ACC112 (cell line): ENCODE results near the gene CENPM.
A peak's percentile ranks its signal among the peaks of the same experiment; 100 is the strongest.

Source experiments
- H2AFZ ChIP-seq: fragments of 200-600 bp; sonication (generic); one replicate; pipeline ENCODE4 v1.6.0; 2017; ENCODE audit warnings: antibody characterized with exemption, low read length; ENCODE audit not compliant: unreplicated experiment
- H3K27ac ChIP-seq: fragments of 200-600 bp; sonication (generic); 2 replicates; pipeline ENCODE4 v1.5.1; 2014; ENCODE audit warnings: low read depth, mild to moderate bottlenecking, antibody characterized with exemption, low read length, moderate library complexity
- H3K27me3 ChIP-seq: fragments of 200-600 bp; sonication (generic); 2 replicates; pipeline ENCODE4 v1.6.1; 2014; ENCODE audit warnings: mild to moderate bottlenecking, antibody characterized with exemption, low read length, moderate library complexity, mixed read lengths; ENCODE audit not compliant: insufficient read depth
- H3K36me3 ChIP-seq: fragments of 200-600 bp; sonication (generic); 2 replicates; pipeline ENCODE4 v1.6.1; 2016; ENCODE audit warnings: mild to moderate bottlenecking, antibody characterized with exemption, low read length, moderate library complexity, mixed read lengths; ENCODE audit not compliant: insufficient read depth
- H3K4me1 ChIP-seq: fragments of 200-600 bp; sonication (generic); one replicate; pipeline ENCODE4 v1.6.1; 2016; ENCODE audit warnings: low read length, mixed read lengths; ENCODE audit not compliant: insufficient read depth, unreplicated experiment, control insufficient read depth
- H3K4me3 ChIP-seq: fragments of 200-600 bp; sonication (generic); 2 replicates; pipeline ENCODE4 v1.5.1; 2014; ENCODE audit warnings: mild to moderate bottlenecking, low read depth, low read length
- H3K79me2 ChIP-seq: fragments of 200-600 bp; sonication (generic); one replicate; pipeline ENCODE4 v1.6.0; 2016; ENCODE audit warnings: low read length; ENCODE audit not compliant: control insufficient read depth, unreplicated experiment, insufficient read depth

The CENPM gene

DNA sequence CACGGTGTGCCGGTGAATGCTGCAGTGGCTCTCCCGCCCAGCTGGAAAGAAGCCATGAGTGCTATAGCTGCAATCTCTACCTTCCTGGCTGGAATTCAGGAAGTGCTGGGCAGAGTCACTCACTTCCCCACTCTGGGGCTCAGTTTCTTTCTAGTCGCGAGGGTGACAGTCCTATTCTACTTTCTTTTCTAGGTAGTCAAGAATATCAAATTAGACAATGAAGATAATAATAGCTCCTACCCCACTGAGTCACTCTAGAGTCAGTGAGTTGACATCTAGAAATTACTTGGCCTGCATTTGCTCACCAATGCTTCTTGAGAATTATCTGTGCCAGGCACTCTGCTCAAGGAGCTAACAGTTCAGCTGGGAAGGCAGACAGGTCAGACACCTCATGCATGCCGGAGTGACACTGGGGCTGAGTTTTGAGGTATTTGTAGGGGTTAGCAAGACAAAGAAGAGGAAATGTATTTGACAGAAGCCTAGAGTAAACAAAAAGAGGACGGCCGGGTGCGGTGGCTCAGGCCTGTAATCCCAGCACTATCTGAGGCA, 3.2 kb downstream of the CENPM start:
- H3K27ac ChIP-seq = no peak overlapping the region
- H2AFZ ChIP-seq = no peak overlapping the region
- 0 out of 2 replicates have a peak, but pooled peaks cover 3% of the 10 kb centered on the region for H3K36me3 ChIP-seq

DNA sequence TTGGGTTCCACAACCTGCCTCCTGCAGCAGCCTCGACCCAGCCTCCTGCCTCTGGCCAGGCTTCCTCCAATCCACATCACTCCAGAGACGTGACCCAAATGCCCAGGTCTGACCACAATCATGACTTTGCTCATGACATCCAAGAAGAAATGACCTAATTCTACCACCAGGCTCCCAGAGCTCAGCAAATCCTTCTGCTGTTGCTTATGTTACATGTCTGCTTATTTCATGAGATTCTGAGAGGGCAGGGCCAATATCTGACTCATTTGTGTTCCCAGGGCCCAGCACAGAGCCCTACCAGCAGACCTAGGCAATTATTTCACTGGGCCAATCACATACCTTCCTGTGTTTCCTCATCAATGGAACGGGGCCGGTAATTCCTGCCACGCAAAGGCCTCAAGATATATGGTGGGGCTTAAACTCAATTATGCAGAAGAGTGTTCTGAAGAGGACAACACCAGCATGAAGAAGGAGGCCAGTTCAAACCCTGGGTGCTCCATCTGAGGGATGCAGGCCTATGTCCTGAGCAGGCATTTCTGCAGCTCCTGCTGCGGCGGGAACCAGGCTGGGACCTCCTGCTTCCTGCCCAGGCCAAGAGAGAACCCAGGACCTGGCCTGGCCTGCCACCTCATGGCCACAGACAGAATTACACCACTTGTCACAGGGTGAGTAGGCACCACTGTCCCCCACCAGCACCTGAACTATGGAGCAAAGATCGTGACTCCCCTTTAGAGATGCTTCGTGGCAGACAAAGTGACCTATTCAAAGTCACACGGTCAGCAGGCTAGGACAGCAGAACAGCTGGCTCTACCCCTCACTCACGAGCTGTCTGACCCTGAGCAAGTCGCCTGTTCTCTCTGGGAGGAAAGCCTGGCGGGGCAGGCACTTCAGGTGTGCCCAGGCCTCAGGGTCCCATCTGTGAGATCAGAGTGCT, 5.9 kb downstream of the CENPM start:
- Histone ChIP-seq H3K4me1 (peaks cover 18% of the 10 kb centered on the region), H3K27ac (peak overlapping the region; percentile 72), H2AFZ (no peak overlapping the region), H3K27me3 (no peaks in the 10 kb centered on the region), H3K79me2 (peaks cover 5% of the 10 kb centered on the region), H3K4me3 (no peak overlapping the region), H3K36me3 (0 out of 2 replicates have a peak, but pooled peaks cover 3% of the 10 kb centered on the region)

More for the DNA sequence above, 3.2 kb downstream of the CENPM start:
- peaks cover 5% of the 10 kb centered on the region for H3K79me2 ChIP-seq
- H3K4me1 ChIP-seq = peaks cover 18% of the 10 kb centered on the region
- H3K27me3 ChIP-seq = no peaks in the 10 kb centered on the region
- H3K4me3 ChIP-seq = no peak overlapping the region

- Histone ChIP-seq H3K27me3 (no peaks in the 10 kb centered on the region), H2AFZ (no peak overlapping the region), H3K79me2 (no peaks in the 10 kb centered on the region), H3K27ac (peak overlapping the region; percentile 60), H3K4me3 (no peak overlapping the region), H3K36me3 (0 out of 2 replicates have a peak, but pooled peaks cover 3% of the 10 kb centered on the region), H3K4me1 (peaks cover 18% of the 10 kb centered on the region)
Measured at GRCh38 chr22:41939981-41940831, 6.7 kb downstream of the CENPM start.

DNA sequence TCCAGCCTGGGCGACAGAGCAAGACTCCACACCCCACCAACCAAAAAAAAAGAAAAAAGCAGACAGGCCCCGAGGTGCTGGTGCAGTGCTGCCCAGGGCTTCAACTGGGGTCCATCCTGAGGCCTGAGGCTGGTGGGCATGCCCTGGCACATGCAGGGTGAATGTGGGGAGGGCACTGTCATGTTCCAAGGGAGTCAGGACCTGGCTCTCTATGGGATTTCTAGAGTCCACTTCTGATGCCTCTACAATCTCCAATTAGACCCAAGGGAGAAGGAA, 10.1 kb downstream of the CENPM start:
- Histone ChIP-seq H3K36me3 (0 out of 2 replicates have a peak, but pooled peaks cover 1% of the 10 kb centered on the region), H2AFZ (no peak overlapping the region), H3K27me3 (no peaks in the 10 kb centered on the region), H3K4me1 (peaks cover 12% of the 10 kb centered on the region), H3K27ac (no peak overlapping the region), H3K4me3 (no peak overlapping the region), H3K79me2 (no peaks in the 10 kb centered on the region)

- Histone ChIP-seq H2AFZ (no peak overlapping the region), H3K4me3 (no peak overlapping the region), H3K27me3 (no peaks in the 10 kb centered on the region), H3K79me2 (no peaks in the 10 kb centered on the region), H3K27ac (no peak overlapping the region), H3K4me1 (peaks cover 6% of the 10 kb centered on the region), H3K36me3 (no peaks in the 10 kb centered on the region)
Measured at GRCh38 chr22:41935509-41935908, 11.4 kb downstream of the CENPM start.

DNA sequence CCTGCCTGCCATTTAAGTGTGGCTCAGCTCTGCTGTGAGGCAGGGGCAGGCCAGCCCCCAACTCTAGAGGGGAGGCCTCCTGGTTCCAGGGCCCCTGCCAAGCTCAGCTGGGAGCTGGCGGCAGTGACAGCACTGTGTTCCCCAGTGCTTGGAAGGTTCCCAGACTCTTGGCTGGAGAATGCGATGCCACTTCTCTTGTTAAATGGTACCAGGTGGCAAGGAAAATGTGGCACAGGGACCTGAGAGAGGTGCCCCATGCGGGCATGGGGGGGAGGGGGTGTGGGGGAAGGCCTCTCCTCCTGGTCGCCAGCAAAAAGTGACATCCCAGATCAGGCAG, 12.0 kb downstream of the CENPM start:
- Histone ChIP-seq H3K27ac (no peak overlapping the region), H3K36me3 (no peaks in the 10 kb centered on the region), H3K4me3 (no peak overlapping the region), H3K27me3 (no peaks in the 10 kb centered on the region), H2AFZ (no peak overlapping the region), H3K79me2 (no peaks in the 10 kb centered on the region), H3K4me1 (peaks cover under 1% of the 10 kb centered on the region)

GRCh38 chr22:41934284-41935014, 12.5 kb downstream of the CENPM start:
- Histone ChIP-seq H3K4me3 (no peak overlapping the region), H3K4me1 (no peaks in the 10 kb centered on the region), H2AFZ (no peak overlapping the region), H3K27ac (no peak overlapping the region), H3K79me2 (no peaks in the 10 kb centered on the region), H3K27me3 (no peaks in the 10 kb centered on the region), H3K36me3 (no peaks in the 10 kb centered on the region)

GRCh38 chr22:41933411-41934177, 13.4 kb downstream of the CENPM start:
- no peak overlapping the region for H3K4me3 ChIP-seq
- H3K36me3 ChIP-seq = no peaks in the 10 kb centered on the region
- H3K27me3 ChIP-seq = no peaks in the 10 kb centered on the region
- H3K27ac ChIP-seq = no peak overlapping the region
- no peaks in the 10 kb centered on the region for H3K79me2 ChIP-seq
- H3K4me1 ChIP-seq = no peaks in the 10 kb centered on the region
- no peak overlapping the region for H2AFZ ChIP-seq

GRCh38 chr22:41932353-41932752, 14.6 kb downstream of the CENPM start:
- no peaks in the 10 kb centered on the region for H3K79me2 ChIP-seq
- no peaks in the 10 kb centered on the region for H3K4me1 ChIP-seq
- H2AFZ ChIP-seq = no peak overlapping the region
- no peaks in the 10 kb centered on the region for H3K27me3 ChIP-seq
- no peak overlapping the region for H3K27ac ChIP-seq
- no peaks in the 10 kb centered on the region for H3K36me3 ChIP-seq
- no peak overlapping the region for H3K4me3 ChIP-seq
